ENCODE data around the gene RPGRIP1L.

The RPGRIP1L gene

DNA sequence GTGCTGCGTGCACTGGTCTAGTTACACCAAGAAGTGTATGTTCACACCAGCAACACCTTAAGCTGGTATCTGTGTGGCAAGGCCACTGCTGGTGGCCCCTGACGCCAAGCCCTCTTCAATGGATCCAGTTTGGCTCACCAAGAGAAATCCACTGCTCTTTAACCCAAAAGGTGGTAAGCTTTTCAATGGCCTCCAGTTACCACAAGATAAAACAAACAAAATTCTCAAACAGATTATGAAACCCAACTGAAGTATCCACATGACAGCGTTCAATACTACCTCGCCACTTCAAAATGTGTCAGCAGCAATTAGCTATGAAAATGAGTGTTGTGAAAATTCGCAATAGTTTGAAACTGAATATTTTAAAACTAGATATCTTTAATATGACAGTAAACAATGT lies 104.1 kb downstream of the RPGRIP1L start:
- H3K27ac ChIP-seq, result no peak overlapping the region

GRCh38 chr16:53598511-53599275 lies 105.0 kb downstream of the RPGRIP1L start:
- no peak overlapping the region for H3K4me3 ChIP-seq
- TF ChIP-seq, protein P1, sequence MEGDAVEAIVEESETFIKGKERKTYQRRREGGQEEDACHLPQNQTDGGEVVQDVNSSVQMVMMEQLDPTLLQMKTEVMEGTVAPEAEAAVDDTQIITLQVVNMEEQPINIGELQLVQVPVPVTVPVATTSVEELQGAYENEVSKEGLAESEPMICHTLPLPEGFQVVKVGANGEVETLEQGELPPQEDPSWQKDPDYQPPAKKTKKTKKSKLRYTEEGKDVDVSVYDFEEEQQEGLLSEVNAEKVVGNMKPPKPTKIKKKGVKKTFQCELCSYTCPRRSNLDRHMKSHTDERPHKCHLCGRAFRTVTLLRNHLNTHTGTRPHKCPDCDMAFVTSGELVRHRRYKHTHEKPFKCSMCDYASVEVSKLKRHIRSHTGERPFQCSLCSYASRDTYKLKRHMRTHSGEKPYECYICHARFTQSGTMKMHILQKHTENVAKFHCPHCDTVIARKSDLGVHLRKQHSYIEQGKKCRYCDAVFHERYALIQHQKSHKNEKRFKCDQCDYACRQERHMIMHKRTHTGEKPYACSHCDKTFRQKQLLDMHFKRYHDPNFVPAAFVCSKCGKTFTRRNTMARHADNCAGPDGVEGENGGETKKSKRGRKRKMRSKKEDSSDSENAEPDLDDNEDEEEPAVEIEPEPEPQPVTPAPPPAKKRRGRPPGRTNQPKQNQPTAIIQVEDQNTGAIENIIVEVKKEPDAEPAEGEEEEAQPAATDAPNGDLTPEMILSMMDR (IDR thresholded peaks at IDR 0.05), result no peak
- no peak overlapping the region for H3K27ac ChIP-seq
- no peak for DNase-seq (ENCODE audit: low spot score)

More for the DNA sequence above, 104.1 kb downstream of the RPGRIP1L start:
- DNase-seq (ENCODE audit: low spot score), result no peak
- TF ChIP-seq, protein P1 (IDR thresholded peaks at IDR 0.05), result no peak
- no peak overlapping the region for H3K4me3 ChIP-seq

- H3K4me3 ChIP-seq, result no peak overlapping the region
- DNase-seq (ENCODE audit: low spot score), result no peak
- TF ChIP-seq, protein P1 (IDR thresholded peaks at IDR 0.05), result no peak
- no peak overlapping the region for H3K27ac ChIP-seq
Observed at GRCh38 chr16:53597776-53598175, 105.9 kb downstream of the RPGRIP1L start.

GRCh38 chr16:53588081-53588648 lies 115.5 kb downstream of the RPGRIP1L start:
- no peak for DNase-seq (ENCODE audit: low spot score)
- Histone ChIP-seq H3K27ac (no peak overlapping the region), H3K4me3 (no peak overlapping the region)
- TF ChIP-seq, protein P1 (IDR thresholded peaks at IDR 0.05), result no peak

- TF ChIP-seq, protein P1 (IDR thresholded peaks at IDR 0.05), result no peak
- no peak overlapping the region for H3K4me3 ChIP-seq
- no peak for DNase-seq (ENCODE audit: low spot score)
- no peak overlapping the region for H3K27ac ChIP-seq
Observed at GRCh38 chr16:53583401-53583800, 120.3 kb downstream of the RPGRIP1L start.

DNA sequence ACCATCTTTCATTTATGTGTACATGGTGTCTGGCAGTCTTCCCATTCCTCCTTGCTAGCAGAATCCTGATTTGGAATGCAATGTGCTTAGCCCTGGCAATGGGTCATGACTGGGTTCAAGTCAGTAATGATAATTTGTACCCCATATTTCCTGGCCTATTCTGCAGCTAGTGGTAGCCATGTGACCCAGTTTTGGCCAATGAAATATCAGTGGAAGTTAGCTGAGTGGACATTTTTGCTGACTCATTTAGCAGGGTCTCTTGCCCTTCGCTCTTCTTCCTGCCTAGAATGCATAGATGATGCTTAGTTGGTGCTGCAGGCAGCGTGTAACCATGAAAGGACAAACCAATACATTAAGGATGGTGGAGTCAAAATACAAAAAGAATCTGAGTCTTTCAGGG lies 121.9 kb downstream of the RPGRIP1L start:
- no peak overlapping the region for H3K27ac ChIP-seq
- TF ChIP-seq, protein P1 (IDR thresholded peaks at IDR 0.05), result no peak
- DNase-seq (ENCODE audit: low spot score), result no peak
- H3K4me3 ChIP-seq, result no peak overlapping the region
